Neural cell (in vitro differentiated cells): ENCODE data around the gene OBSCN. TPM values are rescaled to one million over a fixed set of nuclear protein-coding genes. Genes with fewer than 3 reads are reported as not detected.

Experiments used
- H2AFZ ChIP-seq: fragments of 200-600, 300-800 bp; sonication (generic), shearing (Covaris generic); 2 replicates; pipeline ENCODE4 v1.6.0; 2014; ENCODE audit warnings: low read depth, mild to moderate bottlenecking, antibody characterized with exemption, low read length, moderate library complexity
- H3F3A ChIP-seq: fragments of 200-600 bp; shearing (Covaris generic); 2 replicates; pipeline ENCODE4 v1.6.1; 2016; ENCODE audit warnings: mild to moderate bottlenecking, moderate library complexity, mixed read lengths, antibody characterized with exemption, low read length; ENCODE audit not compliant: insufficient read depth, poor library complexity, severe bottlenecking
- H3K27ac ChIP-seq: fragments of 200-600, 300-800 bp; sonication (generic), shearing (Covaris generic); 2 replicates; pipeline ENCODE4 v1.5.1; 2014; ENCODE audit warnings: mild to moderate bottlenecking, low read length, moderate library complexity
- H3K27me3 ChIP-seq: fragments of 300-800, 200-600 bp; sonication (generic), shearing (Covaris generic); 2 replicates; pipeline ENCODE4 v1.6.0; 2014; ENCODE audit warnings: mild to moderate bottlenecking, low read depth, low read length, moderate library complexity; ENCODE audit not compliant: insufficient read depth
- H3K36me3 ChIP-seq: fragments of 300-800, 200-600 bp; sonication (generic), shearing (Covaris generic); 2 replicates; pipeline ENCODE4 v1.5.1; 2014; ENCODE audit warnings: mild to moderate bottlenecking, antibody characterized with exemption, low read length, moderate library complexity; ENCODE audit not compliant: insufficient read depth
- H3K4me2 ChIP-seq: fragments of 300-800, 200-600 bp; sonication (generic), shearing (Covaris generic); 2 replicates; pipeline ENCODE4 v1.6.0; 2014; ENCODE audit warnings: mild to moderate bottlenecking, low read length
- H3K4me3 ChIP-seq: fragments of 300-800, 200-600 bp; sonication (generic), shearing (Covaris generic); 2 replicates; pipeline ENCODE4 v1.5.1; 2014; ENCODE audit warnings: mild to moderate bottlenecking, low read length, moderate library complexity
- H3K79me2 ChIP-seq: fragments of 200-600 bp; shearing (Covaris generic); replicated peaks from 2 replicates; pipeline ENCODE4 v1.6.0; 2014; ENCODE audit warnings: mild to moderate bottlenecking, low read length, moderate library complexity; ENCODE audit not compliant: insufficient read depth
- H3K9ac ChIP-seq: fragments of 300-800, 200-600 bp; sonication (generic), shearing (Covaris generic); 2 replicates; pipeline ENCODE4 v1.6.1; 2016; ENCODE audit warnings: mild to moderate bottlenecking, low read length, mixed read lengths
- H3K9me2 ChIP-seq: fragments of 200-600 bp; shearing (Covaris generic); 2 replicates; pipeline ENCODE4 v1.6.1; 2016; ENCODE audit warnings: mild to moderate bottlenecking, low read length, mixed read lengths; ENCODE audit not compliant: insufficient read depth
- H3K9me3 ChIP-seq: fragments of 200-600, 300-800 bp; sonication (generic), shearing (Covaris generic); 2 replicates; pipeline ENCODE4 v1.6.1; 2016; ENCODE audit warnings: mild to moderate bottlenecking, mixed run types, low read length, moderate library complexity, mixed read lengths
- H4K20me1 ChIP-seq: fragments of 200-600 bp; shearing (Covaris generic); 2 replicates; pipeline ENCODE4 v1.6.1; 2016; ENCODE audit warnings: mild to moderate bottlenecking, mixed run types; ENCODE audit not compliant: insufficient read depth
- EP300 ChIP-seq: fragments of 450-650 bp; conservative IDR thresholded peaks from 2 replicates; pipeline ENCODE4 v1.6.1; 2014; ENCODE audit warnings: antibody characterized with exemption, mild to moderate bottlenecking, moderate library complexity; ENCODE audit not compliant: poor library complexity, severe bottlenecking
- EZH2 ChIP-seq: fragments of 200-600, 300-800 bp; shearing (Covaris generic), sonication (generic); IDR thresholded peaks from 2 replicates; pipeline ENCODE4 v1.6.1; 2014; ENCODE audit warnings: antibody characterized with exemption, low read length, borderline replicate concordance, mild to moderate bottlenecking; ENCODE audit not compliant: insufficient read depth, poor library complexity, severe bottlenecking
- MXI1 ChIP-seq: fragments of 450-650 bp; conservative IDR thresholded peaks from 2 replicates; pipeline ENCODE4 v1.6.1; 2014; ENCODE audit warnings: antibody characterized with exemption, mild to moderate bottlenecking; ENCODE audit not compliant: poor library complexity, severe bottlenecking
- POLR2AphosphoS5 ChIP-seq: IDR thresholded peaks from 2 replicates; pipeline ENCODE4 v1.6.1; 2012
- RAD21 ChIP-seq: fragments of 450-650 bp; conservative IDR thresholded peaks from 2 replicates; pipeline ENCODE4 v1.6.1; 2014; ENCODE audit warnings: antibody characterized with exemption, mild to moderate bottlenecking, moderate library complexity
- SMC3 ChIP-seq: fragments of 450-650 bp; conservative IDR thresholded peaks from 2 replicates; pipeline ENCODE4 v1.6.1; 2014; ENCODE audit warnings: antibody characterized with exemption, mild to moderate bottlenecking, moderate library complexity; ENCODE audit not compliant: poor library complexity
- TAF1 ChIP-seq: IDR thresholded peaks from 2 replicates; pipeline ENCODE4 v1.6.1; 2012; ENCODE audit warnings: low read depth
- polyA plus RNA-seq: library from polyadenylated mRNA; depleted of rRNA; stranded (reverse); fragments of >200 nt; gene quantifications from 2 replicates; pipeline ENCODE4 v1.2.3, GENCODE V29; 2014
- TF ChIP-seq, protein P1 (sequence below): IDR thresholded peaks from 2 replicates; pipeline ENCODE4 v1.6.1; 2012; ENCODE audit warnings: borderline replicate concordance
- TF ChIP-seq, protein P2 (sequence below): fragments of 450-650 bp; IDR thresholded peaks from 2 replicates; pipeline ENCODE4 v1.5.1; 2014; ENCODE audit warnings: antibody characterized with exemption, mild to moderate bottlenecking, moderate library complexity; ENCODE audit not compliant: poor library complexity, severe bottlenecking

Gene OBSCN
- polyA plus RNA-seq, 1 donor from 2014 or later: 7.2 TPM

DNA sequence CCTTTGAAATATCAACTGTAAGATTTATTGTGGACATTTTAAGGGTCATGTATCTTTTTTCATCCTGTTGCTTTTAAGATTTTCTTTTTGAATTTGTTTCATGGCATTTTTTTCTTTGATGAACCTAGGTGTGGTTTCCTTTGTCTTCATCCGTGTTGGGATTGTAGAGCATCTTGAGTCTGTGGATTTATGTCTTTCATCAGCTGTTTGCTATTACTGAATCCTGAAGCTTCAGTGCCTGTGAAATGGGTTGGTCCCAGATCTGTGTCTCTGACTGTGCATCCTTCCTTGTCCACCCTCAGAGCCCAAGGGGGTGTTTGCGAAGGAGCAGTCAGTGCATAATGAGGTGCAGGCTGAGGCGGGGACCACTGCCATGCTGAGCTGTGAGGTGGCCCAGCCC, 37.3 kb downstream of the OBSCN start:
- H3K4me3 ChIP-seq: no peak overlapping the region
- no peak overlapping the region for H3K4me2 ChIP-seq
- no peaks in the 10 kb centered on the region for H3K79me2 ChIP-seq
- H3K9ac ChIP-seq: no peak overlapping the region
- no peaks in the 10 kb centered on the region for H3K9me2 ChIP-seq
- no peaks in the 10 kb centered on the region for H3K27me3 ChIP-seq
- no peak for TF ChIP-seq EZH2
- H3K27ac ChIP-seq: no peak overlapping the region
- H3F3A ChIP-seq: no peaks in the 10 kb centered on the region
- peaks cover 29% of the 10 kb centered on the region for H3K9me3 ChIP-seq
- H3K36me3 ChIP-seq: peaks cover 5% of the 10 kb centered on the region
- H2AFZ ChIP-seq: no peak overlapping the region
- H4K20me1 ChIP-seq: no peaks in the 10 kb centered on the region

DNA sequence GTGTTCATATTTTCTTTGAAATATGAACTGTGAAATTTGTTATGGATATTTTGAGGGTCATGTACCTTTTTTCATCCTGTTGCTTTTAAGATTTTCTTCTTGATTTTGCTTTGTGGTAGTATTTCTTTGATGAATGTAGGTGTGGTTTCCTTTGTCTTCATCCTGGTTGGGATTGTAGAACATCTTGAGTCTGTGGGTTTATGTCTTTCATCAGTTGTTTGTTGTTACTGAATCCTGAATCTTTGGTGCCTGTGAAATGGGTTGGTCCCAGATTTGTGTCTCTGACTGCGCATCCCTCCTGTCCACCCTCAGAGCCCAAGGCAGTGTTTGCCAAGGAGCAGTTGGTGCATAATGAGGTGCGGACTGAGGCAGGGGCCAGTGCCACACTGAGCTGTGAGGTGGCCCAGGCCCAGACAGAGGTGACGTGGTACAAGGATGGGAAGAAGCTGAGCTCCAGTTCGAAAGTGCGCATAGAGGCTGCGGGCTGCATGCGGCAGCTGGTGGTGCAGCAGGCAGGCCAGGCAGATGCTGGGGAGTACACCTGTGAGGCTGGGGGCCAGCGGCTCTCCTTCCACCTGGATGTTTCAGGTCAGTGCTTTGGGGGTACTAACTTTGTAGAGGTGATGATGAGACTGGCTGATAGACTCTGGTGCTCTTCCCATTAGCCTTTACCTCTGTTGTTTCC, 38.5 kb downstream of the OBSCN start:
- no peaks in the 10 kb centered on the region for H3K27me3 ChIP-seq
- no peak overlapping the region for H2AFZ ChIP-seq
- no peak for TF ChIP-seq MXI1
- TF ChIP-seq TAF1: no peak
- TF ChIP-seq SMC3: no peak
- TF ChIP-seq, protein P1, sequence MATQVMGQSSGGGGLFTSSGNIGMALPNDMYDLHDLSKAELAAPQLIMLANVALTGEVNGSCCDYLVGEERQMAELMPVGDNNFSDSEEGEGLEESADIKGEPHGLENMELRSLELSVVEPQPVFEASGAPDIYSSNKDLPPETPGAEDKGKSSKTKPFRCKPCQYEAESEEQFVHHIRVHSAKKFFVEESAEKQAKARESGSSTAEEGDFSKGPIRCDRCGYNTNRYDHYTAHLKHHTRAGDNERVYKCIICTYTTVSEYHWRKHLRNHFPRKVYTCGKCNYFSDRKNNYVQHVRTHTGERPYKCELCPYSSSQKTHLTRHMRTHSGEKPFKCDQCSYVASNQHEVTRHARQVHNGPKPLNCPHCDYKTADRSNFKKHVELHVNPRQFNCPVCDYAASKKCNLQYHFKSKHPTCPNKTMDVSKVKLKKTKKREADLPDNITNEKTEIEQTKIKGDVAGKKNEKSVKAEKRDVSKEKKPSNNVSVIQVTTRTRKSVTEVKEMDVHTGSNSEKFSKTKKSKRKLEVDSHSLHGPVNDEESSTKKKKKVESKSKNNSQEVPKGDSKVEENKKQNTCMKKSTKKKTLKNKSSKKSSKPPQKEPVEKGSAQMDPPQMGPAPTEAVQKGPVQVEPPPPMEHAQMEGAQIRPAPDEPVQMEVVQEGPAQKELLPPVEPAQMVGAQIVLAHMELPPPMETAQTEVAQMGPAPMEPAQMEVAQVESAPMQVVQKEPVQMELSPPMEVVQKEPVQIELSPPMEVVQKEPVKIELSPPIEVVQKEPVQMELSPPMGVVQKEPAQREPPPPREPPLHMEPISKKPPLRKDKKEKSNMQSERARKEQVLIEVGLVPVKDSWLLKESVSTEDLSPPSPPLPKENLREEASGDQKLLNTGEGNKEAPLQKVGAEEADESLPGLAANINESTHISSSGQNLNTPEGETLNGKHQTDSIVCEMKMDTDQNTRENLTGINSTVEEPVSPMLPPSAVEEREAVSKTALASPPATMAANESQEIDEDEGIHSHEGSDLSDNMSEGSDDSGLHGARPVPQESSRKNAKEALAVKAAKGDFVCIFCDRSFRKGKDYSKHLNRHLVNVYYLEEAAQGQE: no peak
- TF ChIP-seq, protein P2, sequence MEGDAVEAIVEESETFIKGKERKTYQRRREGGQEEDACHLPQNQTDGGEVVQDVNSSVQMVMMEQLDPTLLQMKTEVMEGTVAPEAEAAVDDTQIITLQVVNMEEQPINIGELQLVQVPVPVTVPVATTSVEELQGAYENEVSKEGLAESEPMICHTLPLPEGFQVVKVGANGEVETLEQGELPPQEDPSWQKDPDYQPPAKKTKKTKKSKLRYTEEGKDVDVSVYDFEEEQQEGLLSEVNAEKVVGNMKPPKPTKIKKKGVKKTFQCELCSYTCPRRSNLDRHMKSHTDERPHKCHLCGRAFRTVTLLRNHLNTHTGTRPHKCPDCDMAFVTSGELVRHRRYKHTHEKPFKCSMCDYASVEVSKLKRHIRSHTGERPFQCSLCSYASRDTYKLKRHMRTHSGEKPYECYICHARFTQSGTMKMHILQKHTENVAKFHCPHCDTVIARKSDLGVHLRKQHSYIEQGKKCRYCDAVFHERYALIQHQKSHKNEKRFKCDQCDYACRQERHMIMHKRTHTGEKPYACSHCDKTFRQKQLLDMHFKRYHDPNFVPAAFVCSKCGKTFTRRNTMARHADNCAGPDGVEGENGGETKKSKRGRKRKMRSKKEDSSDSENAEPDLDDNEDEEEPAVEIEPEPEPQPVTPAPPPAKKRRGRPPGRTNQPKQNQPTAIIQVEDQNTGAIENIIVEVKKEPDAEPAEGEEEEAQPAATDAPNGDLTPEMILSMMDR: no peak
- TF ChIP-seq POLR2AphosphoS5: no peak
- no peak for TF ChIP-seq EZH2
- TF ChIP-seq EP300: no peak
- no peak for TF ChIP-seq RAD21
- H4K20me1 ChIP-seq: no peaks in the 10 kb centered on the region
- no peak overlapping the region for H3K9ac ChIP-seq
- peaks cover 25% of the 10 kb centered on the region for H3K9me3 ChIP-seq
- no peak overlapping the region for H3K4me3 ChIP-seq
- H3F3A ChIP-seq: no peaks in the 10 kb centered on the region
- H3K27ac ChIP-seq: no peak overlapping the region
- no peak overlapping the region for H3K4me2 ChIP-seq
- no peaks in the 10 kb centered on the region for H3K79me2 ChIP-seq
- H3K36me3 ChIP-seq: peaks cover 5% of the 10 kb centered on the region
- H3K9me2 ChIP-seq: no peaks in the 10 kb centered on the region
